GM15510 (cell line): ENCODE results near the gene PNPLA2.
A peak's percentile ranks its signal among the peaks of the same experiment; 100 is the strongest.

Source experiments
- POLR2A ChIP-seq: IDR thresholded peaks from 3 replicates; pipeline ENCODE4 v1.6.1; 2011; ENCODE audit warnings: borderline replicate concordance; ENCODE audit not compliant: insufficient read length; ENCODE audit errors: extremely low read depth

PNPLA2 gene

GRCh38 chr11:778976-779954, 39.4 kb upstream of the PNPLA2 start:
- TF ChIP-seq POLR2A: no peak

- TF ChIP-seq POLR2A: no peak
Observed at GRCh38 chr11:779955-780532, 38.7 kb upstream of the PNPLA2 start.

DNA sequence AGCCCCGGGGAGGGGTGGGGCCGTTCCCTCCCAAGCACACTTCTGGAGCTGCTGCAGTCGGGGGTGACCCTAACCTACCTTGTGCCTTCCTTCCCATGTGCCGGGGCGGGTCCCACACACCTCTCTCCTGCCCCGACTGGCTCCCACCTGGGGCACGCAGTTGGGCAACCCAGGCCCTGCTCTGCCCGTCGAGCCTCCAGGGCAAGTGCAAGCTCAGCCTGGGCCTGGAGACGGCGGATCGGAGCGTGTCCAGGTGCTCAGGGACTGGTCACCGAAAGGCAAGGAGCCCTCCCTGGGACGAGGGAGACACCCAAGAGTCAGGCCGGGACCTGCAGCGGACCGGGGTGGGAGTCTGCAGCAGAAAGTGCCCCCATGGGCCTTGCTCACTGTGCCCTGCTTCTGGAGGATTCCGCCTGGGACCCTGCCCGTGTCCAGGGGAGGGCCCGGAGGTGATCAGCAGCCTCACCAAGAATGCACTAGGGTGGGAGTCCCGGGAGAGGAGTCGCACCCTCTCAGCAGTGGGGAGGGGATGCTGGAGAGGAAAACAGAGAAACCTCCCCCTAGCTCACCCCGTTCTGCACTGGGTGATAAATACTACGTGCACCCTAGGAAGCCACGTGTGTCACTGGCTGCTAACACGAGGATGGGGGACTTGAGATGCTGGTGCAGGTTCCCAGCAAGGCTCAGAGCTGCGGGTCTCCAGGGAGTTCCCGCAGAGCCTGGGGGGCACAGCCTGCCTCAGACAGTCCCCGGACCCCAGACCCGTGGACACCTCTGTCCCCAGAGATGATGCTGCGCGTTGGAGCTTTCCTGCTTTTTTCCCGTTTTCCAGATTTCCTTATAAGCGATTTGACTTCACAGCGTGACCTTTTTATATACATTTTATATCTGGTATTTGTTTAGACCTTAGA, 36.2 kb upstream of the PNPLA2 start:
- no peak for TF ChIP-seq POLR2A

- TF ChIP-seq POLR2A: no peak
Observed at GRCh38 chr11:783581-784015, 35.1 kb upstream of the PNPLA2 start.

DNA sequence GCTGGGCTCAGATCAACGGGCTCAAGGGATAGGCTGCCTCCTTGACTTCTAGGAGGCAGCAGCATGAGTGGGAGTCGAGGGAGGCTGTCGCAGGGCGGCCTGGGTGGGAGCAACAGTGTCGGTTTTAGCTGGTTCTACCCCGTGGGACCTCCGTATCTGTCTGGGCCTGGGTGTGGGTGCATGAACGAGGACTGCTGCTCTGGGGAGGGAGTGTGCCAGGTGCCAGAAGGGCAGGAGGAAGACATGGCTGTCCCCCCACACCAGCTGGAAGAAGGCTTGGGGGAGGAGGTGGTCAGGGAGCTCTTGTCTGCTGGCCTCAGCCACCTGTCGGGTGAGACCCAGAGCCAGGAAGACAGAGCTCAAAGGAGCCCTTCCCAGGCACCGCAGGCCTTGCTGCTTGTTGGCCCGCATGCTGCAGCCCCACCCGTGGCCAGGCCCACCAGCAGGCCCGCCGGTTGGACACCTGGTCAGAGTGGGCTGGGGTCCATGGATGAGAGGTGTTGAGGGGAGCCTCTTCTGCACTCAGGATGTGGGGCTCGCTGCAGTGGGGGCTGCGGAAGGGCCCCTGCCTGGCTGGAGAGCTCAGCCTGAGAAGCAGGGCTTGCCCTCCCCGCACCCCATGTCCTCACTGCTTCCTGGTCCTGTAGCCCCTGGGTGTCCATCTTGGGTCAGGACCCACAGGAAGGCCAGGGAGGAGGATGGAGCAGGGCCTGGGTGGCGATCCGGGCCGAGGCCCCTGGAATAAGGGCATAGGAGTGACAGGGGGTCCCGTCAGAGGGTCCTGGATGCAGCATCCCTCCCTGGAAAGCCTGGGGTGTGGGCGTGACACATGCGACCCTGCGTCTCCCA, 32.3 kb upstream of the PNPLA2 start:
- no peak for TF ChIP-seq POLR2A

GRCh38 chr11:787084-787675, 31.5 kb upstream of the PNPLA2 start:
- TF ChIP-seq POLR2A: no peak

DNA sequence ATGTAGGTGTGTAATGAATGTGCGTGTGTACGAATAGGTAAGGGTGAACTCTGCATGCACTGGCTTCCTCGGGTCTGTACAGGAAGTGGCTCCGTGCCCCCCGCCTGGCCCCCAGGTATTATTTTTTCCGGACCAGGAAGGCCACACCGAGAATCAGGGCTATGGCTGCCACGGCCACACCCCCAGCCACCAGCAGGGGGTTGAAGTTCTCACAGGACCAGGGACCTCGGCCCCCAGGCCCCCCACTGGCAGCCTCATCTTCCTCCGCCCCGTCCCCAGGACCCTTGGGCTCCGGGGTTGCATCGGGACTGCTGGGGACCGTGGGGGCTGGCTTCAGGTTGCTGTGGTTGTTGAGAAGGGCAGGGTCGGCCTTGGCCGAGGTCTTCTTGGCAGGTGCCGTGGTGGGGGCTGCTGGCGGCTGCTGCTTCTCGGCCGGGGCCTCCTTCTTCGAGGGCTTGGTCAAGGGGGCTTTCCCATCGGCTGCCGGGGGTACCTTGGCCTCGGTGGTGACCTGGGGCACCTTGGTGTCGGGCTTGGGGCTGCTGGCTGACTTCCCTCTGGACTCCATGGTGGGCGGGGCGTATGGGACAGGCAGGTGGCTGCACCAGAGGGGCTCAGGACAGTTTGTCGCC, 30.6 kb upstream of the PNPLA2 start:
- TF ChIP-seq POLR2A: no peak

GRCh38 chr11:788953-789940, 29.5 kb upstream of the PNPLA2 start:
- no peak for TF ChIP-seq POLR2A

DNA sequence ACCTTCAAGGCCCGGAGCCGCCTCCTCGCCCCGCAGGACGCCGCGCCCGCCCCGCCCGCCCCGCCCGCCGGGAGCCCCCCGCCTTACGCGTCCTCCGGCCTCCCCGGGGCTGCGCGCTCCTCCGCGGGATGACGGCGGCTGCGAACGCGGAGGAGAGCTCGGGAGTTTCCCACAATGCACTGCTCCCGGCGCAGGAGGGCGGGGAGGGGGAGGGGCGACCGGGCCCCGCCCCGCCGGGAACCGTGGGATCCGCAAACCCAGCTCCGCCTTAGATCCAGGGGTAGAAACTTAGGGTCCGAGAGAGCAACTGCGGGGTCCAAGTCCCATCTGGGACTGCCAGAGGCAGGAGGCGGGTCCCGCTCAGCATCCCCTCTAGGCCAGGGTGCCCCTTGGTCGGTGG, 28.8 kb upstream of the PNPLA2 start, which contains the start of gene CEND1:
Gene CEND1, minus strand, starts transcription at position 148 of the 400 bp plus-strand sequence. CDS start 1,514 bp downstream, outside the sequence.
- peak; percentile 20 for TF ChIP-seq POLR2A

DNA sequence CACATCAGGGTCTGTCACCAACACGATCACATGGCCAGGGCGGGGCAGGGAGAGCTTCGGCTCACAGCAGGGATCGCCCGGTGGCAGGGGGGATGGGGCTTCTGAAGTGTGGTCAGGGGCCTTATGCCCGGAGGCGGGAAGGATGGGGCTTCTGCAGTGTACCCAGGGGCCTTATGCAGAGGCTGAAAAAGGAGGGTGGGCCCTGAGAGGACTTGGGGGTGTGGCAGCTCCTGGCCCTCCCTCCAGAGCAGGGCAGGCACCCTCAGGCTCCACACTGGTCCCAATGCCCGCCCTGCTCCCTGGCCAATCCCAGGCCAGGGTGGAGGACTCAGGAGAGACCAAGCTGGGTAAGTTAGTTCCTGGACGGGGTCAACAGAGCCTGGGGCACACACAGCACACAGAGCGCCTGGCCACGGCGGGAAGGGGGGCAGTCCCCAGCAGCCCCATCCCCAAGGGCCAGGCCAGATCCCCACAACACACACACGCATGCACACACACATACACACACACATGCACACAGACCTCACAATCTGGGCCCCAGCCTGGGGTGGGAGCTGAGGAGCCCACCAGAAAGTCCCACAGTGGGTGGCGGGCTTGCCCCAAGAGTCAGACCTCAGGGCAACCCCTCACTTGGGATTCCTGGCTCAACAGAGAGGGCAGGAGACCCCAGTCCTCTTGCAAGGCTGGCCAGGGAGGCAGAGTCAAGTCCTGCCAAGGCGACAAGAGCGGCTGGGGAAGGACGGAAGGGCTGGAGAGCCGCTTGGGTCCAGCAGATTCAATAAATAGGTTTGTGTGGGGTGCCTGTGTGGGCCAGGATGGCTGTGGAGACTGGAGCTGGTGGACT, 27.8 kb upstream of the PNPLA2 start:
- no peak for TF ChIP-seq POLR2A
